Thyroid gland (tissue), 4 donors: Measurements from ENCODE around the gene ANKRD29. TPM values are rescaled to one million over a fixed set of nuclear protein-coding genes. Genes with fewer than 3 reads are reported as not detected.
A peak's percentile ranks its signal among the peaks of the same experiment; 100 is the strongest.

Experiments used
- DNase-seq, 2 donors: peaks; one replicate each; pipeline ENCODE4 v3.0.0-alpha.2; 2019
- H3K27ac ChIP-seq, 3 donors: fragments of 200-600 bp; sonication (generic); 1 replicate in 2 of 3; 2 replicates in 1 of 3; pipeline ENCODE4 v1.5.1; 2016 to 2019; ENCODE audit warnings: mild to moderate bottlenecking in 1 of 3, moderate library complexity in 1 of 3
- H3K27me3 ChIP-seq: fragments of 200-600 bp; sonication (generic); one replicate; pipeline ENCODE4 v1.5.1; 2019
- H3K36me3 ChIP-seq, 2 donors: fragments of 200-600 bp; sonication (generic); one replicate each; pipeline ENCODE4 v1.5.1; 2016 to 2019
- H3K4me1 ChIP-seq, 2 donors: fragments of 200-600 bp; sonication (generic); one replicate each; pipeline ENCODE4 v1.5.1; 2017 to 2019
- H3K4me3 ChIP-seq, 3 donors: fragments of 200-600 bp; sonication (generic); replicated peaks in 1 of 3; 1 replicate in 2 of 3; 2 replicates in 1 of 3; pipeline ENCODE4 v1.5.1; 2016; ENCODE audit warnings: mild to moderate bottlenecking in 1 of 3
- H3K9me3 ChIP-seq: fragments of 200-600 bp; sonication (generic); one replicate; pipeline ENCODE4 v1.5.1; 2017
- POLR2A ChIP-seq, 2 donors: fragments of 450-650 bp; IDR thresholded peaks; one replicate each; pipeline ENCODE4 v1.6.1; 2017; ENCODE audit warnings: antibody characterized with exemption in 2 of 2, mild to moderate bottlenecking in 2 of 2, moderate library complexity in 1 of 2
- WGBS, 2 donors: methylation state at CpG; one replicate each; pipeline ENCODE4 v1.1.5; 2017; 5-methylcytosine and 5-hydroxymethylcytosine counted together
- intact Hi-C: fragments of 100-400 bp; cut with DNase I; formaldehyde crosslinking; loops from one replicate; pipeline ENCODE4 v1.15.1; 2023
- small RNA-seq: library from RNA; depleted of rRNA; stranded (forward); fragments of <200 nt; gene quantifications from one replicate; pipeline ENCODE3, GENCODE V24; 2016
- total RNA-seq, 4 donors: library from RNA; depleted of rRNA; stranded (reverse); fragments of >200 nt; gene quantifications; one replicate each; pipeline ENCODE4 v1.2.3, GENCODE V29; 2016
- TF ChIP-seq, protein P1 (sequence below), 6 experiments: fragments of 200-600 bp in 3 of 6; fragments of 450-650 bp in 3 of 6; sonication (generic) in 3 of 6; IDR thresholded peaks; one replicate each; pipeline ENCODE4 v1.5.1; 2016 to 2019; ENCODE audit warnings: antibody characterized with exemption in 6 of 6, mild to moderate bottlenecking in 2 of 6, inconsistent platforms in 1 of 6, moderate library complexity in 1 of 6

ANKRD29 gene
- total RNA-seq, 4 donors from 2014 or later, result 3.4 to 6.1 (median 4.5) TPM

DNA sequence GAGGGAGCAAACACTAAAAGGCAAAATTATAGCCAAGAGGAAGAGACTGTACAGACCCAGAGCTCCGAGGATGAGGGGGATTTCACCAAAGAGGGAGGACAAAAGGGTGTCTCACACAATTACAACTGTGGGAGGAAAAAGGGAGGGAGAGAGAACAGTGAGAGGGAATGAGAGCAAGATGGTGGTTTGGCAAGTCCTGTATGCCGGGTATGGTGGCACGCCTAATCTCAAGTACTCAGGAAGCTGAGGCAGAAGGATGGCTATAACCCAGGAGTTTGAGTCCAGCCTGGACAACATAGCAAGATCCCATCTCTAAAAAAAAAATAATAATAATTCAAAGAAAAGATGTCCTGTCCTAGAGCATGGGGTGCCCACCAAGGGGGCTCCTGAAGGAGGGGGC, 110.7 kb downstream of the ANKRD29 start:
- intact Hi-C loops, result no loop called here
- TF ChIP-seq POLR2A (IDR thresholded peaks at IDR 0.05), result no peak
- TF ChIP-seq, protein P1, sequence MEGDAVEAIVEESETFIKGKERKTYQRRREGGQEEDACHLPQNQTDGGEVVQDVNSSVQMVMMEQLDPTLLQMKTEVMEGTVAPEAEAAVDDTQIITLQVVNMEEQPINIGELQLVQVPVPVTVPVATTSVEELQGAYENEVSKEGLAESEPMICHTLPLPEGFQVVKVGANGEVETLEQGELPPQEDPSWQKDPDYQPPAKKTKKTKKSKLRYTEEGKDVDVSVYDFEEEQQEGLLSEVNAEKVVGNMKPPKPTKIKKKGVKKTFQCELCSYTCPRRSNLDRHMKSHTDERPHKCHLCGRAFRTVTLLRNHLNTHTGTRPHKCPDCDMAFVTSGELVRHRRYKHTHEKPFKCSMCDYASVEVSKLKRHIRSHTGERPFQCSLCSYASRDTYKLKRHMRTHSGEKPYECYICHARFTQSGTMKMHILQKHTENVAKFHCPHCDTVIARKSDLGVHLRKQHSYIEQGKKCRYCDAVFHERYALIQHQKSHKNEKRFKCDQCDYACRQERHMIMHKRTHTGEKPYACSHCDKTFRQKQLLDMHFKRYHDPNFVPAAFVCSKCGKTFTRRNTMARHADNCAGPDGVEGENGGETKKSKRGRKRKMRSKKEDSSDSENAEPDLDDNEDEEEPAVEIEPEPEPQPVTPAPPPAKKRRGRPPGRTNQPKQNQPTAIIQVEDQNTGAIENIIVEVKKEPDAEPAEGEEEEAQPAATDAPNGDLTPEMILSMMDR (IDR thresholded peaks at IDR 0.05), result no peak
- peaks cover 7 to 11% of the 10 kb centered on the region in 2 donors for H3K4me1 ChIP-seq
- H3K9me3 ChIP-seq, result no peaks in the 10 kb centered on the region
- no peak overlapping the region for H3K27ac ChIP-seq
- no peak for DNase-seq
- no peaks in the 10 kb centered on the region for H3K27me3 ChIP-seq
- peaks cover 29 to 36% of the 10 kb centered on the region in 2 donors for H3K36me3 ChIP-seq
- no peak overlapping the region for H3K4me3 ChIP-seq
- WGBS, 2 donors, result 64 to 100% methylated on average over 3 of the region's 3 CpGs

DNA sequence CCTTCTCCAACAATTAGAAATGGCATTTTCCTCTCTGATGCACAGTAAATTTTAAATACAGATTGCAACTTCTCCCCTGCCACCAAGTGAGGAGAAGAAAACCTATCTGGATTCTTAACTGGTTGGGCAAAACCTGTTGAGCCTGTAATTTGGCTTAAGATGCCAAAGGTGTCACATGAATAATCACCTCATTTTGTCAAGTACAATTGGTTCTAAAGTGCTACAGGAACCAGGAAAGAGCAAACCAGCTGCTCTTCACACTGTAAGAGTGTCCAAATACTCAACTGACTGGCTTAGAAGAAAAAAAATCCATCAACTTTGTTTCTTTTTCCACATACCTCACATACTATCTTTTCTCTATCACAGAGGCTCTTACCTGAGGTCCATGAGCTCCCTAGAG, 111.8 kb downstream of the ANKRD29 start:
- H3K36me3 ChIP-seq, result peaks cover 27 to 28% of the 10 kb centered on the region in 2 donors
- no peak overlapping the region for H3K4me3 ChIP-seq
- peaks cover 7 to 11% of the 10 kb centered on the region in 2 donors for H3K4me1 ChIP-seq
- H3K27me3 ChIP-seq, result no peaks in the 10 kb centered on the region
- H3K9me3 ChIP-seq, result no peaks in the 10 kb centered on the region
- intact Hi-C loops, result no loop called here
- peak overlapping the region in 2 of 3 donors; percentile 44 to 46 for H3K27ac ChIP-seq
- TF ChIP-seq, protein P1 (IDR thresholded peaks at IDR 0.05), result no peak
- TF ChIP-seq POLR2A (IDR thresholded peaks at IDR 0.05), result no peak
- DNase-seq, result peak in 1 of 2 donors; percentile 11

Small RNA genes lying within 50 kb of the gene (small RNA-seq; reads per million reads assigned to genes)
- not detected for gene RF00019

Other genes with a start within 250 kb of the ANKRD29 start
- gene RIOK3, start 209.6 kb downstream of the ANKRD29 start, total RNA-seq, result 10 to 100 TPM; 51.2 to 85.7 (median 63.6) TPM
- gene RMC1, start 159.4 kb downstream of the ANKRD29 start, total RNA-seq, result 10 to 100 TPM; 18.1 to 25.1 (median 21.7) TPM
- gene NPC1, start 76.4 kb downstream of the ANKRD29 start, total RNA-seq, result 10 to 100 TPM; 32.8 to 68.6 (median 42.0) TPM
- 10 to 100 TPM in 1 of 4 donors, 1 to 10 TPM in 3; 7.5 to 12.1 (median 8.9) TPM for gene LAMA3, start 26.5 kb upstream of the ANKRD29 start, total RNA-seq